DND-41 (cell line): ENCODE measurements around the gene SH3RF3.
A peak's percentile ranks its signal among the peaks of the same experiment; 100 is the strongest.

Source experiments
- EZH2 ChIP-seq: IDR thresholded peaks from 3 replicates; pipeline ENCODE4 v1.6.1; 2012; ENCODE audit warnings: borderline replicate concordance, low read depth, mild to moderate bottlenecking, moderate library complexity, low read length, inconsistent platforms; ENCODE audit not compliant: severe bottlenecking
- TF ChIP-seq, protein P1 (sequence below): IDR thresholded peaks from 2 replicates; pipeline ENCODE4 v1.5.1; 2012; ENCODE audit warnings: borderline replicate concordance, low read length, moderate library complexity, mild to moderate bottlenecking; ENCODE audit not compliant: poor library complexity, severe bottlenecking; ENCODE audit errors: extremely low read depth

DNA sequence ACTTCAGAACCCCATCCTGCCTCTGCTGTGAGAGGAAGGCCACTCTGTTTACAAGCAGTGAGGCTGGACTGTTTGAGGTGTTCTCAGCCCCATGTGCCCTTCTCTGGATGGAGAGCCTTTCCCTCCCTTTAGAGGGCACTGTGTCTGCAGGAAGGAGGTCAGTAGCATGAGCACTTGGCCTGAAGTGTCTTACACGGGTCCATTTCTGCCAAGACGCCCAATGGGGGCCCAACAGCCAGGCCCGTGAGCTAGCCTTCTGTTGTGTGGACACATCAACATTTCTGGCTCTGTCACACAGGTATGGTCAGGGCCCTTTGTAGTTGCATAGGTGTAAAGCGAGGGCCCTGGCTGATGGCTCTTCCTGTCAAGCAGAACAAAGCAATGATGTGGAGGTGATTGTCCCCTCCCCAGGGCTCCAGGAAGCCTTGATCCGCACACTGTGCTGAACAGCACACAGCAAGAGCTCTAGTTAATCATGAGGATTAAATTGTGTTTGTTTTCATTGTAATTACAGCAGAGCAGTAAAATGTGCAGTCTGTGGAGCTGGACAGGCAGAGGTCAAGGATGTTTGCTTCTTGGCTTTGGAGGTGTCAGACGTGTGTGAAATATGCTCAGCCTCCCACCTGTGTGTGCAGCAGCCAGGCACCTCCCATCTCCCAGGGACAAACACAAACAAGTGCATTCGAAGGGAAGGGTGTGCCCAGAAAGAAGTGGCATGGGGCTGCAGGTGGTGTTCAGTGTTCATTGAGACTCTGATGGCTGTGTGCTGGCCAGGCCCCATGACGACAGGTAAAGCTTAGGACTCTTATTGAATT, 132.1 kb downstream of the SH3RF3 start:
- TF ChIP-seq, protein P1, sequence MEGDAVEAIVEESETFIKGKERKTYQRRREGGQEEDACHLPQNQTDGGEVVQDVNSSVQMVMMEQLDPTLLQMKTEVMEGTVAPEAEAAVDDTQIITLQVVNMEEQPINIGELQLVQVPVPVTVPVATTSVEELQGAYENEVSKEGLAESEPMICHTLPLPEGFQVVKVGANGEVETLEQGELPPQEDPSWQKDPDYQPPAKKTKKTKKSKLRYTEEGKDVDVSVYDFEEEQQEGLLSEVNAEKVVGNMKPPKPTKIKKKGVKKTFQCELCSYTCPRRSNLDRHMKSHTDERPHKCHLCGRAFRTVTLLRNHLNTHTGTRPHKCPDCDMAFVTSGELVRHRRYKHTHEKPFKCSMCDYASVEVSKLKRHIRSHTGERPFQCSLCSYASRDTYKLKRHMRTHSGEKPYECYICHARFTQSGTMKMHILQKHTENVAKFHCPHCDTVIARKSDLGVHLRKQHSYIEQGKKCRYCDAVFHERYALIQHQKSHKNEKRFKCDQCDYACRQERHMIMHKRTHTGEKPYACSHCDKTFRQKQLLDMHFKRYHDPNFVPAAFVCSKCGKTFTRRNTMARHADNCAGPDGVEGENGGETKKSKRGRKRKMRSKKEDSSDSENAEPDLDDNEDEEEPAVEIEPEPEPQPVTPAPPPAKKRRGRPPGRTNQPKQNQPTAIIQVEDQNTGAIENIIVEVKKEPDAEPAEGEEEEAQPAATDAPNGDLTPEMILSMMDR, result peak; percentile 46
- TF ChIP-seq EZH2, result no peak
